GM18907 (cell line): ENCODE results near the gene NUDT4B.
A peak's percentile ranks its signal among the peaks of the same experiment; 100 is the strongest.
"Not testable (repeated sequence)": the region's sequence is repeated elsewhere in the genome, so short reads cannot be mapped to it uniquely, and the experiment has no call there.

Source experiments
- ATAC-seq: cut with Tn5 transposase; IDR thresholded peaks from one replicate; pipeline ENCODE4 v1.9.1; 2021; ENCODE audit warnings: mild to moderate bottlenecking, moderate library complexity; ENCODE audit not compliant: unreplicated experiment

The NUDT4B gene

DNA sequence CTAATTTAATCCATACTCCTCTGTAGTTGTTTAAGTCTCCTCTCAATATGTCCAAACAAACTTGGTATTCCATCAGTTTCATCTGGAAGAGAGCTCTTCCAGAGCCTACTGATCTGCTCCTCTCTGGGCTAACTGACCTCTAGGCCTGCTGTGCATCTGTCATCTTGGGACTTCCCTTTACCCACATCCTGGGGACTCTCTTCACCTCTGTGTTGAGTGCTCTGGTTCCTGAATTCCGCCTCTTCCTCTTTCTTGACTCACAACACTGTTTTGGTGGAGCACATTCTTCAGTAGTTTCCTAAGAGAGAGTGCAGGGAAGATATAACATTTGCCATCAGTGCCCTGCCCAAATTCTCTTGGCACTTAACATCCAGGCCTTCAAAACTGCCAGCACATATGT is 13.0 kb upstream of the NUDT4B start:
- ATAC-seq = peak; percentile 61

DNA sequence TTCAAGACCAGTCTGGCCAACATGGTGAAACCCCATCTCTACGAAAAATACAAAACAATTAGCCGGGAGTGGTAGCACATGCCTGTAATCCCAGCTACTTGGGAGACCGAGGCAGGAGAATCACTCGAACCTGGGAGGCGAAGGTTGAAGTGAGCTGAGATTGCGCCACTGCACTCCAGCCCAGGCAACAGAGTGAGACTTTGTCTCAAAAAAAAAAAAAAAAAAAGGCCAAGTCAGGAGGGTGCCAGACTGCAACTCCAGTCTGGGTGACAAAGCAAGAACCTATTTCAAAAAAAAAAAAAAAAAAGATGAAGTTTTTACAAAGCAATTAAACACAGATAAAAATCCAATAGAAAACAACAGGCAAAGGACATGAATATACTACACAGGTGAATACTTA is 9.9 kb upstream of the NUDT4B start:
- ATAC-seq = not testable (repeated sequence)

DNA sequence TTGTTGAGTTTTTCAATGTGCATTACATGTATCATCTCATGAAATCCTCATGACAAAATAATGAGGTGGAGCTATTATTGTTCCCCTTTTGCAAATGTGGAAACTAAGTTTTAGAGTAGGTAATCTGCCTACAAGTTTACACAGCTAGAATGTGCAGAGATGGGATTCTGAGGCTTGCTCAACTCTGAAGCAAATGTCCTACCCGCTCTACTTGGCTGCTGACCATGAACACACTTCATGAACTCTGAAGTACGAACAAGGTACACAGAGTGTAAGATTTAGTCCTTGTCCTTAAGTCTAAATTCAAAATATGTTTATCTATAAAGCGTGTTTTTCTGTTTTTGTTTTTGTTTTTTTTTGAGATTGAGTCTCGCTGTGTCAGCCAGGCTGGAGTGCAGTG is 5.4 kb upstream of the NUDT4B start:
- ATAC-seq = not testable (repeated sequence)

DNA sequence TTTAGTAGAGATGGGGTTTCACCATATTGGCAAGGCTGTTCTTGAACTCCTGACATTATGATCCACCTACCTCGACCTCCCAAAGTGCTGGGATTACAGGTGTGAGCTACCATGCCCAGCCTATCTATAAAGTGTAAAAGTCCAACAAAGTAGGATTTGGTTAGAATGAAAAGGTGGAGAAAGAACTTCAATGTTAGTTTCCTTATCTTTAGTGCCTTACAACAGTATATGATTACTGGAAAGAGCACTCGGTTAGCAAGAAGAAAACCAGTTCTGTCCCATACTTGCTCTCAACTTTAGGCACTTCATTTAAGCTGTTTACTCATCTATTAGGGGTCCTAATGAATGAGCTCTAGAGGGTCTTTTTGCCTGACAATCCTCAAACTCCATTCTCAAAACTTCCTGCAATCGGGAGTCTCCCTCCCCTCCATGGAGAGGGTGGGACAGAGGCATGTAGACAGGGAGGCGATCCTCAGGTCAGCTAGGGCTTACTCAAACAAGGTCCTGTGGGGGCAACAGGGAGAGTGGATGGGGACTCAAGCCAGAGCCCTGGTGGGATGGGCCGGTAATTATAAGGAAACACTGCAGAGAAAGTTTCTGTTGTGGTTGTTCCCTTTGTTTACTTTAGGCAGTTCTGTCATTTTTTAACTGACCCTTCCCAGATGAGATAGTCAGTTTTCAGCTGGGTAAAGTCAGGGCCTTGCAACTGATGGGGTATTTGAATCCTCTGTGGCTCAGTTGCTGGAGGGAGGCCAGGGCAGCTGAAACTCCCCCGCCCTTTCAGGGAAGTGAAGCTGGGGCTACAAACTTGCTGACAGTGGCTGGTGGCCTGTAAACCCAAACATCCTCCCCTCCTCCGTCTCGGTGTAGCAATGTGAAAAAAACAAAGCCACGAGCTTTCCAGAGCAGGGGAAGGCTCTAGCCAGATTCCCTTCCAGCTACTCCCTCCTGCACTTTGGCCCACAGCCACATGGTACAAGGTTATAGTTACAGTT is 4.6 kb upstream of the NUDT4B start:
- ATAC-seq = peak; percentile 55

DNA sequence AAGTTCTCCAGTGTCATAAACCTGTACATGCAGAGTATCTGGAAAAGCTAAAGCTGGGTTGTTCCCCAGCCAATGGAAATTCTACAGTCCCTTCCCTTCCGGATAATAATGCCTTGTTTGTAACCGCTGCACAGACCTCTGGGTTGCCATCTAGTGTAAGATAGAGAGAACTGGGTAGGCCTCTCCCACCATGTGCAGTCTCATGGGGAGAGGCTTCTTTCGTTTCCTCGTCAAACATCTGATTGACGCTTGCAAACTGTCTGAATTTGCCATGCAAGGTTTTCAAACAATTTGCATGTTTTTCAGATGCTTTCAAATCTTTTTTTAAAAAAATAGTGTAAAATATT is 734 bp downstream of the NUDT4B start:
- ATAC-seq = peak; percentile 89

DNA sequence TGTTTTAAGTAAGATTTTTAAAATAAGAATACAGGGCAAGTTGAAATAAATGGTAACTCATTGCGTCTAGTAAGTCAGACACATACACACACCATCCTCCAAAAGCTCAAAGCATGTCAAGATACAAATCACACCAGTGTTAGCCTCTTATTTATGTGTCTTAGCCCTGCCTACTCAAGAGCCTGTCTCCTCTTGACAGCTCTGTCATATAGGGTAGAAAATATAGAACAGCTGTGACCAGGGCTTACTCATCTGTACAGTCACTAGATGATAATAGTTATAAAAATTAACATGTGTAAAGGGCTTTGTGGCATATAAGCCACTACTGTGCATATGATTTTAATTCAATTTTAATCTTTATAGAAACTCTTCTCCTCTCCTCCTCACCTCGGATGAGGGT is 7.7 kb downstream of the NUDT4B start:
- not testable (repeated sequence) for ATAC-seq

DNA sequence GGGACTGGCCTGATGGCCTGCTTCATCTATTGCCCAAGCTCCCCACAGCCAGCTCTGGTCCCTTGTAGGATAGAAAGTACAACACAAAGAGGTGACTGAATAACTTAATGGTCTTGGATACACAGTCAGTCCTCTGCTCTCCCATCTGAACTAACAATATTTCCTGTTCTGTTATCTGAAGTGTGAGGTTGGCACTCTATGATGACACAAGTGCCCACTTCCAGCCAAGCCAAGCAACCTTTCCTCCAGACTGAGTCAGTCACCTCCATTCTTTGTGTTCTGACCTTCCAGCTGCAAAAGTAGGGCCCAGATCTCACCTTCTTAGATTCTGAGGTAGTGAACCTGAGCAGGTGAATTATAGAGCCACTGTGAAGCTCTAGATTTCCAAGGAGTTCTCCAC is 8.9 kb downstream of the NUDT4B start:
- ATAC-seq = not testable (repeated sequence)

DNA sequence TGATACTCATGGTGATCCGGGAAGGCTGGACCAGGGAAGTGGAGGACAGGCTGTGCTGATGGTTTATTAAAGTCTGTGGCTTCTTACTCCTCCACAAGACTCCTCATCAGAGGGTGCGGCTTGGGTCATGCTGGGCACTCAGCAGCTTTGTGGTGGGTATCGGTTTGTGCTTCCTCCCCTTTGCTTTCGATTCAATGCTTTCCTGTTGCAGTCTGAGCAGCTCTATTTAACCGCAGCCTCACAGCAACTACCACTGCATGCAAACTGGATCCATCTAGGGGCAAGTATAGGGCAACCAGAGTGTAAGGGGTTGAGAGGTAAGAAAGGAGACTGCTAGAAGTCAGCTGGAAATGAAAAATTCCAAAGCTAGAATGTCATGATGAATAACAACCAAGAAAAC is 9.8 kb downstream of the NUDT4B start:
- peak; percentile 97 for ATAC-seq

DNA sequence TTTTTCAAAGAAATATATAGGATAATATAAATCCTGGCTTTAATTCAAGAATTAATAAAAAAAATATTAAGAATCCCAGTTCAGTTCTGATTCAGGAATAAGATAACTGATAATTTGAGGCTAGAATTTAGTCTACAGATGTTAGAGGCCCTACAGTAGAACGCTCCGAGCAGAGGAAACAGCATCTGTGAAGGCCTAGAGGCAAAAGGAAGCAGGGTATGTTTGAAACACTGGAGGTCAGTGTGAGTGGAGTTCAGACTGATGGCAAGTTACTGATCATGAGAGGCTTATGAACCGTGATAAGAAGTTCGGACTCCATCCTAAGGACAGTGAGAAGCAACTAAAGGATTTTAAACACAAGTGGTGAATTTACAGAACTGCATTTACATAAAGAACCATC is 10.4 kb downstream of the NUDT4B start:
- not testable (repeated sequence) for ATAC-seq

DNA sequence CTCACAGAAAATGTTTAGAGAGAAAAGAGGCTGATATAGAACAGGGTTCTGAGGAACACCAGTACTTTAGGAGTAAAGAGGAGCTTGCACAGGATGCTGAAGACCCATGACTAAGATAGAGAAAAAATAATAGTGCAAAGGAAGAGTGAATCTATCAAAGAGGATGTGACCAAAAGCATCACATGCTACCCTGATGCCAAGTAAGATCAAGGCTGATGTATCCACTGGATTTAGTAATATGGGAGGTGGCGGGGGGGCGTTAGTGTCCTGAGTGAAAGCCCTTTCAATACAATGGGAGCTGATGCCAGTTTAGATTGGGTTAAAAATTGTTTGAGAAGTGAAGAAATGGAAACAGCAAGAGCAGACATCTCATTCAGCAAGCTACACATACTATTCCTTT is 11.2 kb downstream of the NUDT4B start:
- ATAC-seq = not testable (repeated sequence)

DNA sequence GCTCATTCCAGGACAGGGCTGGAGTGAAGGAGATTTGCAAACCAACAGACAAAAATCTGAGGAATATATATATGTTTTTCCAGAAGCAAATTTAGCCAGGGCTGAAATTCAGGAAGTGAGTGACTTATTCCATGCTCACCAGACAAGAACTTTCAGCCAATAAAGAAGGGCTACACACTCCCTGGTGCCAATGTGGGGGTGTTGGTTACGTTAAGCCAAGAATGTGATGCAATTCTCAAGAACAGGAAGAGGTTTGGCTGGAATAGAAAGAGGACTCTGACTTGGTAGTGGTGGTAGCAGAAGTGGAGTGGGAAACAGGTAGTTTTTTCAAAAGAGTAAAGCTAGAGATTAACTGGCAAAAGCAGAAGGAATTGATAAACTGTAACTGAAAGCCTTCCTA is 11.6 kb downstream of the NUDT4B start:
- not testable (repeated sequence) for ATAC-seq

DNA sequence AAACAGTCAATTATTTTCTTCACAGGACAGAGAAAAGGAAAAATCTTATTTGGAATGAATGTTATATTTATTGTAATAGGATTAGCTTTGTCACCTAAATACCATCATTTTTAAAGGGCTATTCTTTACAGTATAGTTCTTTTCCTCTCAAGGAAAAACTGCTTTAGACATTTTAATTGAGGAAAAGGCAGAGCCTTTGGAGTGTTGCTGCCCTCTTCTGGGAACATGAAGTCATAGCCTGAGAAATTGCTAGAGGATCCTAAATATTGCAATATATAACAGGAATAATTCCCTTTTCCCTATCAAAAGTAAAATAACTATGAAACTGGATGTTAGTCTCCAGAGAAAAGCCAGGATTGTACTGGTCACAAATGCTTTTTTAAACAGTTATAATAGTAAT is 12.8 kb downstream of the NUDT4B start:
- not testable (repeated sequence) for ATAC-seq

DNA sequence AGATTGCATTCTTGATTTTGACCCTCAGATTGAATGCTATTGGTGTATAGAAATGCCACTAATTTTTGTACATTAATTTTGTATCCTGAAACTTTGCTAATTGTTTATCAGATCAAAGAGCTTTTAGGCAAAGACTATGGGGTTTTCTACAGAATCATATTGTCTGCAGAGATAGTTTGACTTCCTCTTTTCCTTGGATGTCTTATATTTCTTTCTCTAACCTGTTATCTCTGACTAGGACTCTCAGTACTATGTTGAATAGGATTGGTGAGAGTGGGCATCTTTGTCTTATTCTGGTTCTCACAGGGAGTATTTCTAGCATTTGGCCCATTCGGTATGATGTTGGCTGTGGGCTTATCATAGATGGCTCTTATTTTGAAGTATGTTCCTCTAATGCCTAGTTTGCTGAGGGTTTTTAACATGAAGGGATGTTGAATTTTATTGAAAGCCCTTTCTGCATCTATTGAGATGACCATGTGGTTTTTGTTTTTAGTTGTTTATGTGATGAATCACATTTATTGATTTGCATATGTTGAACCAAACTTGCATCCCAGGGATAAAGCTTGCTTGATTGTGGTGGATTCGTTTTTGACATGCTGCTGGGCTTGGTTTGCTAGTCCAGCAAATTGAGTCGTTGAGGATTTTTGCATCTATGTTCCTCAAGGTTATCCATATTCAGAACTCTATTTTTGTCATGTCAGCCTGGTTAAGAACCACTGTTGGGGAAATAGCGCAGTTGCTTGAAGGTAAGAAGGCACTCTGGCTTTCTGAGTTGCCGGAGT is 16.9 kb downstream of the NUDT4B start:
- ATAC-seq = not testable (repeated sequence)

DNA sequence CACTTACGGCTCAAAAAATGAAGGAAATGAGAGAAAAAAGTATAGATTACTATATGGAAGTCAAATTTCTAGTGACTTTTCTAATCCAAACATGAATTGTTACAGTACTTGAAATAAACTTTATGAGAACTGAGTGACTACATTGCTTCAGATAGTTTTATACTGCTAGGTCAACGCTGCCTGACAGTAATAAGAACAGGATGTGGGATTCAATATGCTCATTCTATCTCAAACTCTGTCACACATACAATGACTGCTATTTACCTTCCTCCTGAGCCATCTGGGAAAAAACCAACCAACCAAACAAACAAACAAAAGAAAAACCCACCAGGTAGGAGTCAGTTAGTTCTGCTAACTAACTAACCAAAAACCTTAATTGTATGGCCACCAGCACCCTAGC is 20.0 kb downstream of the NUDT4B start:
- not testable (repeated sequence) for ATAC-seq

DNA sequence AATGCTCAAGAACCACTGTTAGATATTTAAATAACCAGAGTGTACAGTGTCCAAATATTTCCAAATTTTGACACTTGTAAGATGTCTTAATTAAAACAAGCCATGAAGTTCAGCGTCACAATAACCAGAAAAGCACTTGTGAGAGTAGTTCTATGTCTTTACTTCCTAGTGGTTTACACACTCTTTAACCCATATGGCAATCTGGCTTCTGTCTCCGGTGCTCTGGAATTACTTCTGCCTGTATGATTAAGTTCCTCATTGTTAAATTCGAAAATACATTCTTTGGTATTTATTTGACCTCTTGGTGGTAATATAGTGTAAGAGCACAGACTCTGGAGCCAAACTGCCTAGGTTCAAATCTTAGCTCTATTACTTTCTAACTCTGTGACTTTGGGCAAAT is 20.9 kb downstream of the NUDT4B start:
- not testable (repeated sequence) for ATAC-seq

DNA sequence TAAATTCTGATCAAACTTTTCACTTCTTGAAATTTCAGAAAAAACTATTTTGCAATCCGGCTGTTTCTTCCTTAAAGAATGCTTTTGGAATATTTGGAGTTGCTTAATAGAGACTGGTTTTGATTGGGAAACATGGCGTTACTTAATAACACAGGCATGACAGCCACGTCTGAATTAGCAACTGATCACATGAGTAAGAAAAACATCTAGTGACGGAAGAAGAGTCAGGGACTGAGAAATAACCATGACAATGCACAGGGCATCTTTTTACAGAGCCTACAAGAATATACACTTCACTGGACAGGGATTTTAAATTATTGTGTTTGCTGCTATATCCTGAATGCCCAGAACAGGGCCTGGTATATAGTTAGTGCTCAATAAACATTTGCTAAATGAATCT is 25.1 kb downstream of the NUDT4B start:
- not testable (repeated sequence) for ATAC-seq

DNA sequence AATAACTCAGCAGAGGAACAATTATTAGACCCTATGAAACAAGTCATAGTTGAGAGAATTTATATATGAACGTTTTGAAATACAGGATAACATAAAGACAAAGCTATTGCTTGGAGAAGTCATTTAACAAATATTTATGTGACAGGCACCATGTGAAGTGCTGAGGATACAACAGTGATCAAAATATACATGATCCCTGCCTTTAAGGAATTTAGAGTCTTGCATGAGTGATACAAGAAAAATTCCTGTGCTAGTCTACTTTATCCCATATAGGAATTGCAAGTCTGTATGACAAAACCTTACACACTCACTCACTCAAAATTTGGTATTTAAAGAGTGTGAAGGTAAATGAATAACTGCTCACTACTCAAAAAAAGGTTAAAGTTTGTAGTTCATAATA is 25.5 kb downstream of the NUDT4B start:
- not testable (repeated sequence) for ATAC-seq

DNA sequence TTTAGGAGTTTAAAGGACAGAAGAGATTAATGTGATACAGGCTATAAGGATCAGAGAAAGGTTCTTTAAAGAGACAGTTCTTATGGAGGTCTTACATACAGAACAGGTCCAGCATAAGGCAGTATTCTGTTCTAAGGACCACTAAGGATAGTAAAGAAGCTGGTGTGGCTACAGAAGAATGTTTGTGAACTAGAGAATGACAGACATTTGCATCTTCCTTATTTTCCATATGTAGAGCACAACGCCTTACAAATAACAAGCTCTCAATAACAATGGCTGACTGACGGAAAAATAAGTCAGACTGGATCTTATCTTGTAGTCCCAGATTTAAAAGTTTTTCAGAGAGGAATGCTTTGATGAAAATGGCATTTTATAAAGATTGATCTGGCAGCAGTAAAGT is 26.7 kb downstream of the NUDT4B start:
- ATAC-seq = not testable (repeated sequence)

DNA sequence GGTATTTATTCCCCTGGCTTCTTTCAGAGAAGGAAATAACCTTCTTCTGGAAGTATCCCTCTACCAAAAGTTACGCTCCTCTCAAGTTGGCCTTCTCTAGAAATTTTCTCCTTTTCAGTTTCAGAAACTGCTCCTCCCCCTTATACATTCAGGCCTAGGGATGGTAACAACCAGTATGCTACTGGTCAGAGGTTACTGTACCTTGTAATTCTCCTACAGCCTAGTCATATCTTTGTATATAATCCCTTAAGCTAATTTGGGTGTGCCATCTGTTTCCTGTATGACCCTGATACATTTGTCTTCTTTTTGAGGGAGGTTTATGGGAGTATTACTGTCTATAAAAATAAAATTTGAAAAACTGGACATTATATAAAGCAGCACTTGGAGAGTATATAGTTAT is 29.1 kb downstream of the NUDT4B start:
- not testable (repeated sequence) for ATAC-seq

DNA sequence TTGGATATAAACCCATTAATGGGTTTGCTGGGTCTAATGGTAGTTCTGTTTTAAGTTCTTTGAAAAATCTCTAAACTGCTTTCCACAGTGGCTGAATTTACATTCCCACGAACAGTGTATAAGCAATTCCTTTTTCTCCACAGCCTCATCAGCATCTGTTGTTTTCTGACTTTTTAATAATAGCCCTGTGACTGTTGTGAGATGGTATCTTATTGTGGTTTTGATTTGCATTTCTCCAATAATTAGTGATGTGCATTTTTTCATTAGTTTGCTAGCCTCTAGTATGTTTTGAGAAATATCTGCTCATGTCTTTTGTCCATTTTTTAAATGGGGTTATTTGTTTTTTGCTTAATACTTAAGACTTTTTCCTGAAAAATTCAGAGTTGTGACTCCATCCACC is 31.8 kb downstream of the NUDT4B start:
- not testable (repeated sequence) for ATAC-seq

DNA sequence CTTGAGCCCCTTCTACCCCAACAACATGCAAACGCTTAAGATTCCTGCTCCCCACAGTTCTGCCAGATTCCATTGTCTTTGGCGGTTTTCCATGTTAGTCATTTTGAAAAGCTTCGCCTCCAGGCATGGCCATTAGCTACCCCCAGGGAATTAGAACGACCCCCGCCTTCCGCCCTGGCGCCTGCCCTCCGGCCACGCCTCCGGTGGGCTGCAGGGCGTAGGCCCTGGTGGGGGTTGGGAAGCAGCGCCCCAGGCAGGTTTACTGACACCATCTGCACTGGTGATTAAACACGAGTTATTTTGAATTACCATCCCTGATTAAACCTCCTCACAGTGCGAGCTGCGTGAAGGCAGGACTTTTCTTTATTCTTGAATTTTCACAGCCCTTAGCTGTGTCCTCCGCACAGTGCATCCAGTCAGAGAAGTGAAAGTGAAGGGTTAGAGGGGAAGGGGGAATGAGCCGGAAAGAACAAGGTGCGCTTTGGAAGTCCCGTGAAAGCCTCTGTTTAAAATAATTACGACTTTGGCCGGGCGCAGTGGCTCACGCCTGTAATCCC is 43.0 kb downstream of the NUDT4B start:
- ATAC-seq = not testable (repeated sequence)
